Measurements from ENCODE around the gene TRIO.

Gene TRIO

GRCh38 chr5:14166437-14166836 lies 23.3 kb downstream of the TRIO start:
- Histone ChIP-seq H3K36me3 (ENCODE audit: control insufficient read depth, insufficient read depth, low read length) (no peaks in the 10 kb centered on the region), H3K4me2 (ENCODE audit: low read length) (no peak overlapping the region), H3K79me2 (peaks cover 58% of the 10 kb centered on the region), H3K4me1 (peaks cover 9% of the 10 kb centered on the region), H3K9me3 (ENCODE audit: control insufficient read depth, low read length) (no peaks in the 10 kb centered on the region), H3K27ac (no peak overlapping the region), H3K4me3 (ENCODE audit: low read depth, low read length) (no peak overlapping the region), H3K9ac (no peak overlapping the region), H3K27me3 (ENCODE audit: control insufficient read depth, insufficient read depth, low read length) (no peaks in the 10 kb centered on the region), H2AFZ (no peak overlapping the region)
- no peak for TF ChIP-seq CTCF (IDR thresholded peaks at IDR 0.05)

- Histone ChIP-seq H3K9me3 (ENCODE audit: control insufficient read depth, low read length) (no peaks in the 10 kb centered on the region), H3K27ac (no peak overlapping the region), H2AFZ (no peak overlapping the region), H3K9ac (no peak overlapping the region), H3K4me2 (ENCODE audit: low read length) (no peak overlapping the region), H3K4me1 (peaks cover 2% of the 10 kb centered on the region), H3K36me3 (ENCODE audit: control insufficient read depth, insufficient read depth, low read length) (no peaks in the 10 kb centered on the region), H3K27me3 (ENCODE audit: control insufficient read depth, insufficient read depth, low read length) (no peaks in the 10 kb centered on the region), H3K4me3 (ENCODE audit: low read depth, low read length) (no peak overlapping the region), H3K79me2 (peaks cover 52% of the 10 kb centered on the region)
- TF ChIP-seq CTCF (IDR thresholded peaks at IDR 0.05) = no peak
These were observed 24.2 kb downstream of the TRIO start for GRCh38 chr5:14167211-14167845.

- Histone ChIP-seq H3K79me2 (peaks cover 51% of the 10 kb centered on the region), H3K36me3 (ENCODE audit: control insufficient read depth, insufficient read depth, low read length) (no peaks in the 10 kb centered on the region), H3K4me3 (ENCODE audit: low read depth, low read length) (no peak overlapping the region), H3K4me1 (no peaks in the 10 kb centered on the region), H3K27ac (no peak overlapping the region), H3K9ac (no peak overlapping the region), H3K9me3 (ENCODE audit: control insufficient read depth, low read length) (no peaks in the 10 kb centered on the region), H3K4me2 (ENCODE audit: low read length) (no peak overlapping the region), H3K27me3 (ENCODE audit: control insufficient read depth, insufficient read depth, low read length) (no peaks in the 10 kb centered on the region), H2AFZ (no peak overlapping the region)
- no peak for TF ChIP-seq CTCF (IDR thresholded peaks at IDR 0.05)
These were observed 25.1 kb downstream of the TRIO start for GRCh38 chr5:14168144-14168792.

GRCh38 chr5:14168793-14169262 lies 25.7 kb downstream of the TRIO start:
- no peak for TF ChIP-seq CTCF (IDR thresholded peaks at IDR 0.05)
- no peaks in the 10 kb centered on the region for H3K27me3 ChIP-seq (ENCODE audit: control insufficient read depth, insufficient read depth, low read length)
- no peak overlapping the region for H3K27ac ChIP-seq
- no peak overlapping the region for H3K4me3 ChIP-seq (ENCODE audit: low read depth, low read length)
- H3K9me3 ChIP-seq (ENCODE audit: control insufficient read depth, low read length) = no peaks in the 10 kb centered on the region
- no peaks in the 10 kb centered on the region for H3K36me3 ChIP-seq (ENCODE audit: control insufficient read depth, insufficient read depth, low read length)
- H3K4me1 ChIP-seq = no peaks in the 10 kb centered on the region
- H3K79me2 ChIP-seq = peaks cover 49% of the 10 kb centered on the region
- H3K4me2 ChIP-seq (ENCODE audit: low read length) = no peak overlapping the region
- H3K9ac ChIP-seq = no peak overlapping the region
- H2AFZ ChIP-seq = no peak overlapping the region

- Histone ChIP-seq H3K79me2 (peaks cover 37% of the 10 kb centered on the region), H3K4me3 (ENCODE audit: low read depth, low read length) (no peak overlapping the region), H3K9me3 (ENCODE audit: control insufficient read depth, low read length) (no peaks in the 10 kb centered on the region), H3K4me1 (no peaks in the 10 kb centered on the region), H3K36me3 (ENCODE audit: control insufficient read depth, insufficient read depth, low read length) (no peaks in the 10 kb centered on the region), H3K4me2 (ENCODE audit: low read length) (no peak overlapping the region), H3K27ac (no peak overlapping the region), H3K9ac (no peak overlapping the region), H3K27me3 (ENCODE audit: control insufficient read depth, insufficient read depth, low read length) (no peaks in the 10 kb centered on the region), H2AFZ (no peak overlapping the region)
- TF ChIP-seq CTCF (IDR thresholded peaks at IDR 0.05) = no peak
These were observed 27.9 kb downstream of the TRIO start for GRCh38 chr5:14171046-14171445.
